Eye (tissue), 1 donor: ENCODE data around the gene ARL15.

ENCODE experiments used
- DNase-seq: peaks from one replicate; pipeline ENCODE4 v3.0.0-alpha.2; 2015

The ARL15 gene

DNA sequence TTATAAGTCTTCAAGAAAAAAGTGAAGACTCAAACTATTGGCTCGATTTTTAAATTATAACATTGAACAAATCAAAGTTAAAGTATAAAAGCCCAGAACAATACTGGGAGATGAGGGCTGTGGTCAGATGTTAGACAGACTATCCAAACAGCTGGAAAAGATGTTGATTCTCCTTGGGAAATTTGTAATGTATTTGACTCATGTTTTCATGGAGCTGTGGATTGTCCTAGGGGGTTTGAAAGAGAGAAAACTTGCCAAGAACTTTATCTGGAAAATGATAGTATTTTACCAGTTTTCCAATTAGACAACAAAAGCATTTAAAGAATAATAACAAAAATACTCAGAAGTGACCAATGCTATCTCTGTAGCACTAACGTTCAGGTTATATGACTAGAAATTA lies 339.2 kb downstream of the ARL15 start:
- DNase-seq, result no peak

DNA sequence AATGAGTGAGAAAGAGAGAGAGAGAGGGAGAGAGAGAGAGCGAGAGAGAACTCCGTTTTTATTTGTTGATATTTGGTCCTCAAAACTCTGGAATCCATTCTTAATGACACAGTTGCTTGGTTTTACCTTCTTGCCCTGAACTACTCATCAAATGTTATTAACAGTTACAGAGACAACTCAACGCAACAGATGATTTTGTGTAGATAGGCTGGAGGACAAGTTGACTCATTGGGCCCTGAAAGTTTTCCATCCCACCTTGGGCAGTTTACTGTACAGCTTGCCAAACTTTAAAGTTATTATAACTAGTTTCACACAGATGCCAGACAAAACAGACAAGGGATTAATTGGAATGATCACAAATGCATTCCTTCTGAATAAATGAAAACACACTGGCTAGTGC lies 339.9 kb downstream of the ARL15 start:
- peak; percentile 22 for DNase-seq

DNA sequence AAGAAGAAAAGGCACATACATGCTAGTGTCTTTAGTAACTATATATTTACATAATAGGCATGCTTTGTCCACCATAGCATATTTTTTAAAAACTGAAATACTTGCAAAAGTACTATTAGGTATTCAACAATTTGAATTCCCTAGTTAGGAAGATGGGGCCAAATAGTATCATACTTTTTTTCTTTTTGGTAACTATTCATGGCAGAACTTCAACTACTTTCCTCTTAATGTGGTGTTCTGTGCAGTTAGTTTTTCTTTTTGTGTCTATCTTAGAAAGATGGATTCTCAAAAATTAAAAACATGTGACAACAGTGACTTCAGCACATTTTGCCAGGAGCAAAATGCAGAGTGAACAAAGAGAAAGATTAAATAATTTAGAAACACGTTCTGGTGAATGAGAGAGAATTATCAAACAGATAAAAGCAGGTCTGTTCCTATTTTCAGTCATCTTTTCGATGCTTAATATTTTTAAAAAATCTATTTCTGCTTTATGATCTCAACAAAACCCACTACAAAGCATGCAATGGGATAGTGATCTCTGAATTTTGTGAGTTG lies 341.1 kb downstream of the ARL15 start:
- no peak for DNase-seq

DNA sequence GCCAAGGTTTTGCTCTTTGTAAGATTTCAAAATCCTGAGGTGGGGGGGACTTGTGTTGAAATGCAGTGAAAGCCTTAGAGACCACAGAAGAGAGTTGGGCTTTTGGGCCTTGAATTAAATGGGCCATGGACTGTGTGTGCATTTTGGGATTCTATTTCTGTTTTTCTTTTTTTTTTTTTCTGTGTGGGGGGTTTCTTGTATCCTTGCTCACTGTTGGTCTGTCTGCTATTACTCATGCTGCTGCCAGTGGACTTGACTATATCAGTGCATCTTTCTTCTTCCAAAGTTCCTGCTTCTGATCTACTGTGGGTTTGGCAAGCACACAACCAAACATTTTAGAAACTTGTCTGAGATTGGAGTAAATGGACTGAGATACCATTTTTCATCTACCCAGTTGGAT lies 344.9 kb downstream of the ARL15 start:
- no peak for DNase-seq

DNA sequence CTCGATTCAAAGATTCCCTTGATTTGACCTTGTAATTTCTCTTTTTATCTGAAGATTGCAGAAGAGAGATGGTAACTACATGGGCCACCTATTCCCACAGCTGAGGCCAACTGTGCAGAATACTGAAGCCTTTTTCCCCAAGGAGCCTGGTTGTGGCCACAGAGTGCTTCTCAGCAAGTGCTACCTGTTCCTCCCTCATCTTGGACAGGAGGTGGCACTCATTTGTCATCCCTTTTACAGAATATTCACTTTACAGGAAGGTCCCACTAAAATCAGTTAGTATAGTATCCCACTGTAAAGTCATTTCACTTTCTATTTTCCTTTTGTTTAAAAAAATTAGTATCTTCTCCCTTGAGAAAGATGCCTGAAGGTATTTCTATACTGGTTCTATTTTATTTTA lies 346.4 kb downstream of the ARL15 start:
- no peak for DNase-seq

DNA sequence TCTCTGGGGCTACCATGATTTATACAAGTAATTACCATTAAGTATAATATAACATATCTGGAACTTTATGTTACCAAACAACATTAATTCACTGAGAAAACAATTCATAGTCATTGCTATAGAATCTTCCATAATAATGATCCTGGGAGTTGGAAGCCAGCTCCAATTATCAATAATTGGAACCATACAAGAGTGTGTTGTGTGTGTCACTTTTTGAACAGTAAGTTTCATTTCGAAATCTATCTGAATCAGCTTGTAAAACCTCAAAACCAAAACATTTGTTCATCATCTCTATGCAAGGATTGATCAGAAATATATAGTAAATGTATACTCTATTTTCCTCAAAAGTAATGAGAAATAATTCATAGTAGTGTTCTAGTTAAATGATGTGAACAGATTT lies 348.1 kb downstream of the ARL15 start:
- no peak for DNase-seq

DNA sequence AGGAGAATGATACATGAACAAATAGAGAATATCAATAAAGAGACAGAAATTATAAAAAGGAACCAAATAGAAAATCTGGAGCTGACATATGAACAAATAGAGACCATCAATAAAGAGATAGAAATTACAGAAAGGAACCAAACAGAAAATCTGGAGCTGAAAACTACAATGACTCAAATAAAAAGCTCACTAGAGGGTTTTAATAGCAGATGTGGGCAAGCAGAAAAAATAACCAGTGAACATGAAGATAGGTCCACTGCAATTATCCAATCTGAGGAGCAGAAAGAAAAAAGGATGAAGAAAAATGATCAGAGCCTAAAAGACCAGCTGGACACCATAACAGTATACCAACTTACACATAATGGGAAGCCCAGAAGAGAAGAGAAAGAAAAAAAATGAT lies 353.7 kb downstream of the ARL15 start:
- no peak for DNase-seq

DNA sequence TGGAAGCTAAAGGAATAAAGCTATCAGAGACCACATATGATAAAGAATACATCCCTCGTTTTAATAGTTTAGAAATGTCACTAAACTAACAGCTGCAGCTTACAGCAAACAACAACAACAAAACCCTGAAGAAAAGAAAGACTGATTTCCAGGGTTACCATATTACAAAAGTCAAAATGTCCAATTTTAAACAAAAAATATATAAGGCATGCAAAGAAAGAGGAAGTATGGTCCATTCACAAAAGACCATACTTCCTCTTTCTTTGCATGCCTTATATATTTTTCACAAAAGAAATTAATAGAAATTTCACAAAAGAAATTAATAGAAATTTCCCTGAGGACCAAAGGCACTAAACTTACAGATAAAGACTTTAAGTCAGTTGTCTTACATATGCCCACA lies 354.2 kb downstream of the ARL15 start:
- no peak for DNase-seq

DNA sequence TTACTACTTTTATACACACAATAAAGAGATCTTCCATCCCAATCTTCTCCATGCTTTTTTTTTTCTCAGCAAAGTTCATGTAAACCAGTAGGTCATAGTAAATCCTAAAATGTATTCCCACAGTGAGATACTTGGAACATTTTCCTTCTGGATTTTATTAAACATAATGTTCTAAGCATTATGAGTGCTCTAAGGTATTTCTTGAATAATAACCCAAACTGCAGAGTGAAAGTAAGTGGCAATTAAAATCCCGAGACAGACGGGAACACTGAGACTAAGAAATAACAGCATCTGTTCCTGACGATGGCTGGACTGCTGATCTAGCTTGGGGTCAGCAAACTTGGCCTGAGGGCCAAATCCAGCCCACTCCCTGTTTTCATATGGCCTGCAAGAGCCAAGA lies 359.8 kb downstream of the ARL15 start:
- DNase-seq, result no peak

DNA sequence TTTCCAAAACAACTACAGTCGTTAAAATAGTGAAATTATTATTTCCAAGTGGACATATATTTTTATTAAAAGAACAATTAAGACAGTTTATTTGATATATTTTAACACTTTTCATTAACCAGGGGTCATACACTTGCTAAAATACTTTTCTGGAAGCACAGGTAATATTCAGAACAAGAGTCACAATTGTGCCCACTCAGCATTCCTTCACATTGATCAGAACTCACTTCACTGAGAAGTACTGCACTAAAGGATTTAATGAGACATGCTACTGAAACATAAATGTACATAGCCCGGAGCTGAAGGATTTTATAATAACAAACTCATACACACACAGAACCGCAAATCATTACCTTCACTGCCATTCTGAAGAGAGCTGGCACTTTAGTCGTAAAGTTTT lies 361.8 kb downstream of the ARL15 start:
- DNase-seq, result no peak

DNA sequence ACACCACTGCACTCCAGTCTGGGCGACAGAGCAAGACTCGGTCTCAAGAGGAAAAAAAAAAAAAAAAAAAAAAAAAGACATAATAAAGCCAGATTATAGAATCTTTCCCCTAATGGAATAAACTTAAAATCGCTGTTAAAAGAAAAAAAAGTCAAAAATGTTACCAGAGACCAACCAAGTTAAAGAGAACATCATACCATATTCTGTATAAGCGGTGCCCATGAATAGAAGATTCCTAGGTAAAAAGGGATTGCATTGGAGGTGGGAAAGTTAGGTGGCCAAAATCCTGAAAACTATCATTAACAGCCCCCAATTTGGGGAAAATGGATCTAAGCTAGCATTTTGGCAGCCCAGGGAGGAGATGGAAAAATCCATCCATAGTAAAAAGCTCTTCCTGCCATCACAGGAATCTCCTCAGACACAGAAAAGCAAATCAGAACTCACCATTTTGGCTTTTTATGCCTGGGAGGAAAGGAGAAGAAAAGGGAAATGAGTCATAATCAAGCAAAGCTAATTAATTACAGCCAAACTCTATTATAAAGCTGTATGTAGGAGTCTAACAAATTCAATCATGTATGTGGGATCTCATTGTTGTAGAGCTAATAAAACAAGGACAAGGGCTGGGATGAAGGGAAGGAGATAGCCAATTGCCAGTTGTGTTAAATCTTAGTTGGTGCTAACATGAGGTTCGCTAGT lies 363.8 kb downstream of the ARL15 start:
- DNase-seq, result no peak

DNA sequence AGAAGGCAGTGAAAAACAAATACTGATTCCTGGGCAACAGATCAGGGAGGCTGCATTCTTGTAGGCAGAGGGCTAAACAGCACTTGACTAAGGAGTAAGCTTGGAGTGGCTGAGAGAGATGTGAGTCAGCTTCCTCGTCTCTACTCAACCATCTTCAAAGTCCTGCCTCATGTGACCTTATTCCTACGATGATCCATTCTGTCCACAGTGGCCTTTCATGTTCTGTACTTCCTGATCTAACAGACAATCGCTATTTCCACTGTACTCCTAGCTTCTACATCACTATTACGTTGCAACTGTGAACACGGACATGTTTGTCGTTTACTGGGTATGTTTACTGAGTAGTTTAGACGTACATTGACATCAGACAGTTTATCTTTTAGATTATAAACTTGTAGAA lies 365.4 kb downstream of the ARL15 start:
- DNase-seq, result no peak

DNA sequence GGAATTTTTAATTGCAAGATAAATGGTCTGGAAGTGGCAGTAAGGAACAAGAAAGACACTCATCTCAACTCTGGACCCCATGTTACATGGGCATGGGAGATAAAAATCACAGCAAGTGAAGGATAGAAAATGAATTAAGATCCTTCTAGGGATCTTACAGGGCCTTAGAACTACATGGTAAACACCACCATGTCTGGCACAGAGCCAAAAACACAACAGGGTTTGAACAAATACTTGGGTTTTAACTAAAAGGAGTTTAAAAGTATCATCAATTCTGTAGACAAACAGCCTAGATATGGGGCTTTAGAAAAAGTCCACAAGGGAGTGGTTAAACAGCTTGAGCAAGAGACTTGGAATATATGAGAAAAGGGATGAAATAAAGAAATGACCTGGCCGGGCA lies 366.4 kb downstream of the ARL15 start:
- no peak for DNase-seq

DNA sequence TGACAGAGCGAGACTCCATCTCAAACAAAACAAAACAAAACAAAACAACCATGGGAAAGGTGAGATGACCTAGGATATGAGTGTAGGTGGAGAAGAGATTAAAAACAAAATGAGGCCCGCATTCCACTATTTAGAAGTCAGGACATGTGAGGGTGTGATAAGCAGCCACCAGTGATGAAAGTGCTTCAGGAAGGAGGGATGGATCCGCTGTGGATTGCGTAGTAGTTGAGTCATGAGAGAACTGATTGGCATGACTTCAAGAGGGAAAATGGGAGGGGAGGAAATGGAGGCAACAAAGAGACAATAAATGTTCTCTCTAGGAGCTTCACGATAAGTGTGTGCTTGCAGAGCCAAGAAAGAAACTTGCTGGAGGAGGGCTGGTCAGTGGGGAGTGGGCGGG lies 367.6 kb downstream of the ARL15 start:
- no peak for DNase-seq

DNA sequence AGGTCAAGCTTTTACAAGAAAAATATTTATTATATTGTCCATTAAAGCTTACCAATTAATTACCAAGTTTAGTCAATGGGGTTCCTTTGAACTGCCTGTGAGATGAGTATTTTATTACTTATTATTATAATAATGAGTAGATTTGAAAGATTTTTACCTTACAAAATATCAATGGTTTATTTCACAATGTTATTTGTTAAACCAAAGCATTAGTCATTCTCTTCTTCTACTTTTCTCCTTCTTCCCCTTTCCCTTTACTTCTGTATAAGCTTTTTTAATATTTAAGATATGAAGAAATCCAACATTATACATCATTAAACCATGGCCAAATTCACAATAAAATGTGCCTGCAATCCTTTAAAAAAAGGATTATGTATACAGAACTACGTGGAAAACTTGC lies 369.5 kb downstream of the ARL15 start:
- no peak for DNase-seq

DNA sequence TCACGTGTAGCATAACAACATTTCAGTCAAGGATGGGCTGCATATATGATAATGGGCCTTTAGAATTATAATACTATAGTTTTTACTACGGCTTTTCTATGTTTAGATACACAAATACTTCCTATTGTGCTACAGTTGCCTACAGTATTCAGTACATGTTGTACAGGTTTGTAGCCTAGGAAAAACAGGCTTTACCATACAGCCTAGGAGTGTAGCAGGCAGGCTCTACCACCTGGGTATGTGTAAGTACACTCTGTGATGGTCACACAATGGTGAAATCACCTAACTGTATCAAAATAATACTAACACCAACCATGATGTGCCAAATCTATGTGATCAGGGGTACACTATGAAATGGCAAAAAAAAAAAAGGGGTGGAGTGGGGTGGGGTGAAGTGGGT lies 372.9 kb downstream of the ARL15 start:
- DNase-seq, result no peak

DNA sequence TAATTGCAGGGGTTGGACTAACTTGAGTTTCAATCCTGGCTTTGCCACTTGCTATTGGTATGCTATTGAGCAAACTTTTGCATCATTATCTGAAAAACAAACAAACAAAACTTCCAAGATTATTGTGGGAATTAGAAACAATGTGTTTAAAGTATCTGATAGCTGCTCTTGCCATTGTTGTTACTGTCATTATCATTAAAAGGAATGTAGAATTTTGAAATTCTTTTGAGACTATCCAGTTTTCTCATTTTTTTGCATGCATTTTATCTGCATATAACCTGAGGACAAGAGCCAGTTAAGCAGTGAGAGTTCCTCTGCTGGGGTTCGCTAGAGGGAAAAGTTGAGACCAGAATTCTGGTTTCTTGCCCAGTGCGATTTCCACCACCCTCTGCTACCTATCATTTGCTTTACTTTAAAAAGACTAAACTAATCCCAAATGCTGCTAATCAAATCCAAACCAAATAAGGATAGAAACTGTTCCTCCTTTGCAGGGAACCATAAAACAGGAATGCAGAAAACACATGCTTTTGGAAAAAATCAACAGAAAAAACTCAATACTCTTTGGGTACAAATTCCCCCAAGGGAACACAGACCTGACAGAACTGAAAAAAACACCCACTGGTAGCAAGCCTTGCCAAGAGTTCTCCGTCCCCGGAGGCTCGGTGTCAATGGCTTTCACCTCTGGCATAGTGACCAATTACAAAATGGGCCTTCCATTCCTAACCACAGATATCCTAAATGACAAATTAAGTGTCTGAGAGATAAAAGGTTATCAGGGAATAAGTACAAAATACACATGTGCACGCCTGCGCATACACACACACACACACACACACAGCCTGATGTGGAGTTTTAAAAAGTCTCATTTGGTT lies 373.7 kb downstream of the ARL15 start:
- peak; percentile 14 for DNase-seq

DNA sequence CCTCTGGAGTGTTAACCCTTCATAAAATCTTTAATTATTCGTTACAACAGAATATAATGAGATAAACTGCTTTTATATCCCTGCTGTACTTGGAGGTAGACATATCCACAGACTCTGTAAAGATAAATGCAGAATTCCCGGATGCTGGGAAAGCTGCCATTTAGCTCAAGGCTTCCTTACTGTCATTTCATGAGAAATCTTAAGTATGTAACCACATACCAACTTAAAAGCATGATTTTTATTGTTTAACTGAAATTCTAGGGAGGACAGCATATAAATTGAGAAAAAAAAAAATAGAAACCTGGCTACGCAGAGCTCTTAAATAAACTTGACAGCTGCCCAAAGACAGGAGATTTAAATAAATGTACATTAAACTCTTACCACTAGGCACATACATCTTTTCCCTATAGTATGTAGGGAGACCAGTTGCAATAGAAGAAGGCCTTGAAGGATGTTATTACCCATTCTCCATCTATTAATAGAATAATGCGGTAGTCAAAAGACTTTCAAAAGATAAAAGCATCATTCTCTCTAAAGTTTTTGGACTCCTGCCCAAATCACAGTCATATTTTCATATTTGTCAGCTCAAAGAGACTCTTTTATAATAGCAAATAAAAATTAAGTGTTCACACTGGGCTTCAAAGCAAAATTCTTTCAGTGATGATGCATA lies 376.1 kb downstream of the ARL15 start:
- peak; percentile 34 for DNase-seq

DNA sequence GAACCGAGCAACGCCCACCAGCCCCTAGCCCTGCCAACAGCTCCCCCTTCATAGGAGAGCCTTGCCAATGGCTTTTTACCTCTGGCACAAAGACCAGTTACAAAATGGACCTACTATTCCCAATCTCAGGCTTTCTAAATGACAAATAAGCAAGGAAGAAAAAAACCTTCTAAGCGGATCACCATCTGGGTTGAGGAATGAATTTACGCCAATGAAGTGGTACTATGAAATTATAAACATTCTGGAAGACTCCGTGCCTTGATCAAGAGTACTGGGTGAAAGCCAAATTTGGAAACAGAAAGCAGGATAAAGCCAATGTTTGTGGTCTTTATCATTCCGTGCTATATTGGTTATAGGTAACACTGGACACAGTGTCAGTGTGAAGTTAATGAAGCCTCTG lies 378.0 kb downstream of the ARL15 start:
- no peak for DNase-seq

DNA sequence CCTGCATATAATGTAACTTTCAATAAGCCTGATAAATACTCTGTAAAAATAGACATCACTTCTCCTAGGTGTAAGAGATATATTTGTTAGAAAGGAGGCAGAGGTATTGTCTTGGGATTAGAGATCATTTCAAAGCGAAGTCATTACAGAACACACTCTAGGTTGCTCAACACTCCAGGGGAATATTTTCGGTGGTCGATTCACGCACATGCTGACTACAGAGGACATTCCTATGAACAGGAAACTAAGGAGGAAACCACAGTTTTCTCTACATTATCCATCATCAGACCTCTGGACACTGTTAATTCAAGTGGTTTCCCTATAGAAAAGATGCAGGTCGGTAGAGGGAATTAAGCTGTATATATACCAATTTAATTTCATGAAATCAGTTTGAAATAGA lies 379.9 kb downstream of the ARL15 start:
- no peak for DNase-seq

DNA sequence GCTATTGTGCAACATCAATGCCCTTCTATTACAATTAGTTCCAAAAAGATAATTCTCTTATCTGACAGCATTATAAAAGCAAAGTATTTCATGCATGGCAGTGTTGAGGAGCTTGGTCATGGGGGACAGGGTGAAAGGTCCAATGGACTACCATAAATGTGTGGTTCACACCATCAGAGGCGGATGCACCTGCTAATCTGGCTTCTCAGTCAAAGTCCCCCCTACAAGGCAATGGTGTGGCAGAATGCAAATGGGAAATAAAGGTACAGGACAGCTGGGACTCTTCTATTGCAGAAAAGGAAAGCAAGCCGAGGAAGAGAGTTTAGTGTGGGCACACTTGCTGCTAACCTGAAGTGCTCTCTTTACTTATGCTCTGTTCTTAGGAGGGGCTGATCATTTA lies 380.8 kb downstream of the ARL15 start:
- DNase-seq, result no peak

DNA sequence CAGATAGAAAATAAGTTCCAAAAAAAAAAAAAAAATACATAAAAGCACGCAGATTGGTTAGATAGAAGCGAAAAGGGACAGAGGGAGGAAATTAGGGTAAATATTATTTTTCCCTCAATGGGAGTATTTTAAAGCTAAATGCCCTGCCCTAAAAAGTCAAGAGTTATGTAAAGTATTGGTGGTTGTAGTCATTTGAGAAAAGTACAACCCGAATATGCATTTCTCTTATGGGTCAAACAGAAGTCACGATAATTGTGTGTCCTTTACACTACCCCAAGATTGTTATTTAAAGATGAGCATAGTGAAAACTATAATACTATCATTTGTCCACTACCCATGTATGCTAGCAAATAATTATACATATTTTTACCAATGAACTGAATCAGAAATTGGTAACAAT lies 381.2 kb downstream of the ARL15 start:
- no peak for DNase-seq

DNA sequence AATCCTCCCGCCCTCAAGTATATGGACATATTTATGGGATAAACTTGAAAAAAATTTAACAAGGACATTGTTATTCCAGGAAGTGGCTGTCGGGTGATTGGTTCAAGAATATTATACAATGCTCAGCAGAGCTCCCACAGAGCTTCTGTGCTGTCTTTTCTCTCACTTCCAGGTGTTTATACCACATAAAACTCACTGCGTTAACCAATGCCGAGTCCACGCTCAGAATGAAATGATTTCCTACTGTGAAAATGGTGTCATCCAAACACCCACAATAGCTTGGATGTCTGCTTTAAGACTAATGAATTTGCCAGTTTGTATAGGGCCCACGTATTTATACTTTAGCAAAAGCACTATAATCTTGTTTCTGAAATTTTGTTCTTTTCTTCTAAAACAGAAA lies 381.7 kb downstream of the ARL15 start:
- no peak for DNase-seq
